ENCODE results near the gene FAS.
A peak's percentile ranks its signal among the peaks of the same experiment; 100 is the strongest.

FAS gene

GRCh38 chr10:88990384-88991160 is at the start of gene FAS (continued):
- TF ChIP-seq ZNF600 (tag by site-specific recombination; IDR thresholded peaks at IDR 0.05) = peak; percentile 77
- TF ChIP-seq GLIS2 (tag by site-specific recombination; IDR thresholded peaks at IDR 0.05) = peak; percentile 37
- TF ChIP-seq PATZ1 (tag by site-specific recombination; IDR thresholded peaks at IDR 0.05) = peak; percentile 79
- peak; percentile 84; the same call in 1 of the 2 replicates for TF ChIP-seq ZNF501 (tag by site-specific recombination; IDR thresholded peaks at IDR 0.05)
- peak; percentile 64; the same call in 1 of the 2 replicates for TF ChIP-seq ZNF768 (tag by site-specific recombination; IDR thresholded peaks at IDR 0.05)
- 0 out of 2 replicates have a peak, but pooled peaks have one; percentile 50 for TF ChIP-seq ZFP37 (tag by site-specific recombination; IDR thresholded peaks at IDR 0.05)
- TF ChIP-seq SP7 (tag by site-specific recombination; IDR thresholded peaks at IDR 0.05) = peak; percentile 32
- TF ChIP-seq GLIS1 (tag by site-specific recombination; IDR thresholded peaks at IDR 0.05) = peak; percentile 16; the same call in 1 of the 2 replicates
- TF ChIP-seq ZEB2 (tag by site-specific recombination; IDR thresholded peaks at IDR 0.05) = peak; percentile 37
- no peak; the same call in 1 of the 2 replicates for TF ChIP-seq ZBTB11 (tag by site-specific recombination; conservative IDR thresholded peaks at IDR 0.05; ENCODE audit: low read depth)
- TF ChIP-seq ZNF837 (tag by site-specific recombination; IDR thresholded peaks at IDR 0.05) = no peak
- TF ChIP-seq GLI2 (tag by site-specific recombination; IDR thresholded peaks at IDR 0.05; ENCODE audit: borderline replicate concordance, low read depth) = no peak
- peak; percentile 77 for TF ChIP-seq ZFP69B (tag by site-specific recombination; IDR thresholded peaks at IDR 0.05)
- TF ChIP-seq ZNF692 (tag by site-specific recombination; IDR thresholded peaks at IDR 0.05) = peak; percentile 89
- TF ChIP-seq ZNF335 (tag by site-specific recombination; conservative IDR thresholded peaks at IDR 0.05) = peak; percentile 97
- no peak for TF ChIP-seq ZNF223 (tag by site-specific recombination; IDR thresholded peaks at IDR 0.05)
- peak; percentile 76 for TF ChIP-seq SP2 (tag by site-specific recombination; IDR thresholded peaks at IDR 0.05)
- TF ChIP-seq ZBTB48 (tag by site-specific recombination; IDR thresholded peaks at IDR 0.05) = peak; percentile 52; the same call in 1 of the 2 replicates
- TF ChIP-seq ZBTB17 (tag by site-specific recombination; IDR thresholded peaks at IDR 0.05) = peak; percentile 81

GRCh38 chr10:88941026-88941425 is 49.6 kb upstream of the FAS start:
- POLR2A ChIA-PET = interaction anchor here (0.6 kb wide), 1 partner anchor 62 kb away, joined by 3 read pairs; no protein-coding TSS in a partner anchor
- CTCF ChIA-PET = interaction anchor here (1.1 to 1.8 kb wide), 4 partner anchors 46 to 105 kb away, joined by 3 to 7 read pairs (median 4); no protein-coding TSS in a partner anchor
- Histone ChIP-seq H3K9me3 (ENCODE audit: control insufficient read depth, insufficient read depth, low read depth, low read length) (no peaks in the 10 kb centered on the region), H3K4me1 (ENCODE audit: control insufficient read depth, insufficient read depth, low read length) (no peaks in the 10 kb centered on the region), H3K36me3 (ENCODE audit: control insufficient read depth in 2 of 2, insufficient read depth in 1 of 2, low read length in 2 of 2) (peaks cover 0 to 69% of the 10 kb centered on the region in 2 experiments; a peak in 1 of 3 replicates), H3K4me3 (ENCODE audit: low read depth, low read length) (no peak overlapping the region), H3K27ac (ENCODE audit: extremely low read depth, low read depth, low read length) (no peak overlapping the region)
- TF ChIP-seq REPIN1 (tag by site-specific recombination; IDR thresholded peaks at IDR 0.05; ENCODE audit: low read depth) (no peak), ZNF513 (tag by site-specific recombination; IDR thresholded peaks at IDR 0.05) (no peak), KLF8 (tag by site-specific recombination; IDR thresholded peaks at IDR 0.05) (no peak), ZNF777 (tag by site-specific recombination; IDR thresholded peaks at IDR 0.05; ENCODE audit: borderline replicate concordance) (no peak), ZNF174 (tag by site-specific recombination; IDR thresholded peaks at IDR 0.05) (no peak), ZNF501 (tag by site-specific recombination; IDR thresholded peaks at IDR 0.05) (no peak), ZSCAN4 (tag by site-specific recombination; IDR thresholded peaks at IDR 0.05) (no peak), ZSCAN23 (tag by site-specific recombination; IDR thresholded peaks at IDR 0.05) (no peak)
